ENCODE data around the gene ZBTB17. TPM values are rescaled to one million over a fixed set of nuclear protein-coding genes. Genes with fewer than 3 reads are reported as not detected.

Gene ZBTB17
- total RNA-seq, 1 experiment from 2014 or later = 41.6 TPM

- Histone ChIP-seq H3K9me3 (ENCODE audit: control insufficient read depth, insufficient read depth, low read depth, low read length) (no peaks in the 10 kb centered on the region), H3K4me1 (ENCODE audit: control insufficient read depth, insufficient read depth, low read length) (peaks cover 38% of the 10 kb centered on the region), H3K27ac (ENCODE audit: low read length) (no peak overlapping the region), H3K27me3 (ENCODE audit: control insufficient read depth, insufficient read depth, low read length) (no peaks in the 10 kb centered on the region), H3K36me3 (ENCODE audit: control insufficient read depth, insufficient read depth, low read length) (no peaks in the 10 kb centered on the region), H3K4me3 (ENCODE audit: low read depth in 2 of 2, low read length in 2 of 2) (no peak overlapping the region)
- TF ChIP-seq, protein P1, sequence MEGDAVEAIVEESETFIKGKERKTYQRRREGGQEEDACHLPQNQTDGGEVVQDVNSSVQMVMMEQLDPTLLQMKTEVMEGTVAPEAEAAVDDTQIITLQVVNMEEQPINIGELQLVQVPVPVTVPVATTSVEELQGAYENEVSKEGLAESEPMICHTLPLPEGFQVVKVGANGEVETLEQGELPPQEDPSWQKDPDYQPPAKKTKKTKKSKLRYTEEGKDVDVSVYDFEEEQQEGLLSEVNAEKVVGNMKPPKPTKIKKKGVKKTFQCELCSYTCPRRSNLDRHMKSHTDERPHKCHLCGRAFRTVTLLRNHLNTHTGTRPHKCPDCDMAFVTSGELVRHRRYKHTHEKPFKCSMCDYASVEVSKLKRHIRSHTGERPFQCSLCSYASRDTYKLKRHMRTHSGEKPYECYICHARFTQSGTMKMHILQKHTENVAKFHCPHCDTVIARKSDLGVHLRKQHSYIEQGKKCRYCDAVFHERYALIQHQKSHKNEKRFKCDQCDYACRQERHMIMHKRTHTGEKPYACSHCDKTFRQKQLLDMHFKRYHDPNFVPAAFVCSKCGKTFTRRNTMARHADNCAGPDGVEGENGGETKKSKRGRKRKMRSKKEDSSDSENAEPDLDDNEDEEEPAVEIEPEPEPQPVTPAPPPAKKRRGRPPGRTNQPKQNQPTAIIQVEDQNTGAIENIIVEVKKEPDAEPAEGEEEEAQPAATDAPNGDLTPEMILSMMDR (IDR thresholded peaks at IDR 0.05) = no peak
- TF ChIP-seq POLR2AphosphoS5 (IDR thresholded peaks at IDR 0.05; ENCODE audit: low read depth, low read length) = no peak
- TF ChIP-seq TCF7L2 (IDR thresholded peaks at IDR 0.05; ENCODE audit: low read depth, low read length) = no peak
- no peak for TF ChIP-seq SIN3A (IDR thresholded peaks at IDR 0.05; ENCODE audit: borderline replicate concordance, insufficient read depth, low read depth, low read length)
- TF ChIP-seq REST (IDR thresholded peaks at IDR 0.05; ENCODE audit: insufficient read depth in 1 of 2, low read depth in 2 of 2, low read length in 1 of 2) = no peak
- in situ Hi-C loops (cut with HindIII; ENCODE audit: low pct_unique_long_range_greater_than_20kb, low sequenced_read_pairs) (no loop called here), intact Hi-C loops (cut with micrococcal nuclease; ENCODE audit: unreplicated experiment) (no loop called here)
- BruUV-seq (replicated peaks) = no TSS peak
- DNase-seq (ENCODE audit: low read depth, low spot score) (no peak), ATAC-seq (no peak)
- POLR2A ChIA-PET = interaction anchor here (0.5 kb wide), 2 partner anchors 129 to 165 kb away, joined by 3 to 7 read pairs; no protein-coding TSS in a partner anchor
- CTCF ChIA-PET = interaction anchor here (0.6 kb wide), 1 partner anchor 10 kb away, joined by 3 read pairs; no protein-coding TSS in a partner anchor
Observed at GRCh38 chr1:16015960-16016901, 40.3 kb upstream of the ZBTB17 start.

DNA sequence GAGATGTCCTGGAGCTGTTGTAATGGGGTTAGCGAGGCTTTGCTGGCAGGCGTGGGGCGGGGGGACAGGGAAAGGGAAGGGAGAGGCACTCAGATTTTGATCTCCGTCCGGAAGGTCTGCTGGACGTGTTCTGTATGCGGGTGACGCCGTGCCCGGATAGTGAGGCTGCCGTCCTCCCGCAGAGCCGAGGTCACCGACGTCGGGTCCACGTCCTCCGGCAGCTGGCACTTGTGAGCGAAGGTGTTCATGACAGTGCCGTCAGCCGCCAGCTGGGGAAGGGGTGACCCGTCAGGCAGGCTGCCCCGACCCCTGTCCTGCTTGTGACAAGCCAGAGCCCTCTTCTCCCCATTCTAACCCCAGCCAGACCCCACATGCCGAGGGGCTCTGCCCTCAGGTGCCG is 39.6 kb upstream of the ZBTB17 start:
- CTCF ChIA-PET = no interaction called here
- ATAC-seq (no peak), DNase-seq (ENCODE audit: low read depth, low spot score) (no peak)
- intact Hi-C loops (cut with micrococcal nuclease; ENCODE audit: unreplicated experiment) (no loop called here), in situ Hi-C loops (cut with HindIII; ENCODE audit: low pct_unique_long_range_greater_than_20kb, low sequenced_read_pairs) (no loop called here)
- no peaks in the 10 kb centered on the region for H3K27me3 ChIP-seq (ENCODE audit: control insufficient read depth, insufficient read depth, low read length)
- H3K36me3 ChIP-seq (ENCODE audit: control insufficient read depth, insufficient read depth, low read length) = no peaks in the 10 kb centered on the region
- H3K4me1 ChIP-seq (ENCODE audit: control insufficient read depth, insufficient read depth, low read length) = peaks cover 38% of the 10 kb centered on the region
- no TSS peak for BruUV-seq (replicated peaks)
- POLR2A ChIA-PET = no interaction called here
- H3K4me3 ChIP-seq (ENCODE audit: low read depth in 2 of 2, low read length in 2 of 2) = no peak overlapping the region
- TF ChIP-seq, protein P1 (IDR thresholded peaks at IDR 0.05) = no peak
- TF ChIP-seq TCF7L2 (IDR thresholded peaks at IDR 0.05; ENCODE audit: low read depth, low read length) = no peak
- TF ChIP-seq REST (IDR thresholded peaks at IDR 0.05; ENCODE audit: insufficient read depth in 1 of 2, low read depth in 2 of 2, low read length in 1 of 2) = no peak
- no peak for TF ChIP-seq SIN3A (IDR thresholded peaks at IDR 0.05; ENCODE audit: borderline replicate concordance, insufficient read depth, low read depth, low read length)
- no peak for TF ChIP-seq POLR2AphosphoS5 (IDR thresholded peaks at IDR 0.05; ENCODE audit: low read depth, low read length)
- H3K27ac ChIP-seq (ENCODE audit: low read length) = no peak overlapping the region
- no peaks in the 10 kb centered on the region for H3K9me3 ChIP-seq (ENCODE audit: control insufficient read depth, insufficient read depth, low read depth, low read length)

Measured in Panc1 (cell line).